ENCODE measurements around the gene NR6A1.

NR6A1 gene

DNA sequence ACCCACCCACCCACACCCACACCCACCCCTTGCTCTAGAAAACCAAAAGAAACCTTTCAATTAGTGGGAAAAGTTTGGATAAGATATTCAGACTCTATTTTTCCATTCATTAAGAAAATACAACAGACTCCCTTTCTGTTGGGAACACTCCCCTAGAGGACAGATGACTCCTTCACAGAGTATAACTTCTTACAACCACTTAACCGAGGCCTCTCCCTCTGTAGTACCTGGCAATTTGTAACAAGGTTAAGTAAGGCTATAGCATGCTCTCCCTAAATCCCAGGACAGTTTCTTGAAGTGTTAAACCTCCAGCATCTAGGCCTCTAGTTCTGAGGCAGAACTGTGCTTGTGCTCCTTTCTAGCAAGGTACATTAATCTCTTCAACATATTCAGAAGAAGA is 188.0 kb downstream of the NR6A1 start:
- in situ Hi-C loops (cut with HindIII; ENCODE audit: low sequenced_read_pairs) = no loop called here
- TF ChIP-seq, protein P1, sequence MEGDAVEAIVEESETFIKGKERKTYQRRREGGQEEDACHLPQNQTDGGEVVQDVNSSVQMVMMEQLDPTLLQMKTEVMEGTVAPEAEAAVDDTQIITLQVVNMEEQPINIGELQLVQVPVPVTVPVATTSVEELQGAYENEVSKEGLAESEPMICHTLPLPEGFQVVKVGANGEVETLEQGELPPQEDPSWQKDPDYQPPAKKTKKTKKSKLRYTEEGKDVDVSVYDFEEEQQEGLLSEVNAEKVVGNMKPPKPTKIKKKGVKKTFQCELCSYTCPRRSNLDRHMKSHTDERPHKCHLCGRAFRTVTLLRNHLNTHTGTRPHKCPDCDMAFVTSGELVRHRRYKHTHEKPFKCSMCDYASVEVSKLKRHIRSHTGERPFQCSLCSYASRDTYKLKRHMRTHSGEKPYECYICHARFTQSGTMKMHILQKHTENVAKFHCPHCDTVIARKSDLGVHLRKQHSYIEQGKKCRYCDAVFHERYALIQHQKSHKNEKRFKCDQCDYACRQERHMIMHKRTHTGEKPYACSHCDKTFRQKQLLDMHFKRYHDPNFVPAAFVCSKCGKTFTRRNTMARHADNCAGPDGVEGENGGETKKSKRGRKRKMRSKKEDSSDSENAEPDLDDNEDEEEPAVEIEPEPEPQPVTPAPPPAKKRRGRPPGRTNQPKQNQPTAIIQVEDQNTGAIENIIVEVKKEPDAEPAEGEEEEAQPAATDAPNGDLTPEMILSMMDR (IDR thresholded peaks at IDR 0.05; ENCODE audit: low read depth, low read length, missing control alignments) = no peak
- DNase-seq (ENCODE audit: low read depth) = no peak
- no peak overlapping the region for H3K4me3 ChIP-seq (ENCODE audit: low read depth, low read length)

DNA sequence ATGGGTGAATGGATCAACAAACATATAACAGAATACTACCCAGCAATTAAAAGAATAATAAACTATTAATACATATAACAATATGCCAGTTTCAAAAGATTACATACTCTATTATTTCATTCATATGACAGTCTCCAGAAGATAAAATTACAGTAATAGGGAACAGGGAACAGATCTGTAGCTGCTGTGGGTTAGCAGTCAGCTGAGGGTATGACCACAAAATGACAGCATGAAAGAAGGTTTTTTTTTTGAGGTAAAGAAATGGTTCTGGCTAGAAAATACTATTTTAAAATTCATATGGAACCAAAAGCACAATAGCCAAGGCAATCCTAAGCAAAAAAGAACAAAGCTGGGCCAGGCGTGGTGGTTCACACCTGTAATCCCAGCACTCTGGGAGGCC is 190.9 kb downstream of the NR6A1 start:
- H3K4me3 ChIP-seq (ENCODE audit: low read depth, low read length) = no peak overlapping the region
- TF ChIP-seq, protein P1 (IDR thresholded peaks at IDR 0.05; ENCODE audit: low read depth, low read length, missing control alignments) = no peak
- in situ Hi-C loops (cut with HindIII; ENCODE audit: low sequenced_read_pairs) = no loop called here
- no peak for DNase-seq (ENCODE audit: low read depth)

DNA sequence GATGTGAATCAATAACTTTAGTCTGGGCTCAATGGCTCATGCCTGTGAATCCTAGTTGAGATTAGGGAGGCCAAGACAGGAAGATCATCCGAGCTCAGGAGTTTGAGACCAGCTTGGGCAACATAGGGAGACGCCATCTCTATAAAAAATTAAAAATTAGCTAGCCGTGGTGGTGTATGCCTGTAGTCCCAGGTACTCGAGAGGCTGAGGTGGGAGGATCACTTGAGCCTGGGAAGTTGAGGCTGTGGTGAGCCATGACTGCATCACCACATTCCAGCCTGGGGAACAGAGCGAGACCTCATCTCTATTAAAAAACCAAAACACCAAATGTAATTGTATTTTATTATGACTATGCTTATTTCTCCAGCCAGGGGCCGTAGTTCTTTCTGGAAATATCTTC is 194.4 kb downstream of the NR6A1 start:
- H3K4me3 ChIP-seq (ENCODE audit: low read depth, low read length) = no peak overlapping the region
- TF ChIP-seq, protein P1 (IDR thresholded peaks at IDR 0.05; ENCODE audit: low read depth, low read length, missing control alignments) = no peak
- in situ Hi-C loops (cut with HindIII; ENCODE audit: low sequenced_read_pairs) = no loop called here
- DNase-seq (ENCODE audit: low read depth) = no peak

DNA sequence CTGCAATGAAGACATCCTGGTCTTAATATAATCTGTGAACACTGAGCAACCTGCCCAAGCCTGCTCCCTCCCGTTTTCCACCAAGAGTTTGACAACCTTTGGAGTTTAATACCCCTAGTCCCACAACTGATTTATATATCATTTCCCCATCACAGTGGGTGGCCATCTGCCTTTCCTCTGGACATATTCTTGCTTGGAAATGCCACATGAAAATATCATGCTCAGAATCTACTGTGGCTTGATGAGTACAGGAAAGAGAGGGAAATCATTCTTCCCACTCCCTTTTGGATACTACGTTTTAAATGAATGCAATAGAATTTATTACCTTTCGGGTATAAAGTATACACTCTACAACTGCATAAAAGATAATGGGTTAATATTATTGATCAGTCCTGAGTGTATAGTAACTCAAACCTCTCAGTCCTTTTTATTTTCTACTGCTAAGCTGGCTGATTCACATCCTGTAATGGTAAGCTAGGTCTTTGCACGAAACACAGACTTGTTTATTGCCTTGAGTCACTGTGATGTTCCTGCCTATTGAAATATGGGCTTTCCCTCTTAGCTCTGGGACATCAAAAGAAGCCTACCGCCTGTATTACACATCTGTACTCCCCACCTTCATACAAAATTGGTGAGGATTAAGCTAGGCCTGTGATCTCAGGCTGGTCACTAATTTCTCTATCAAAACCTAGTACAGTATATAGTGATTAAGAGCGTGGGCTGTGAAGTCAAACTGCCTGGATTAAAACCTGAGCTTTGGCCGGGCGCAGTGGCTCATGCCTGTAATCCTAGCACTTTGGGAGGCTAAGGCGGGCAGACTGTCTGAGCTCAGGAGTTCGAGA is 196.4 kb downstream of the NR6A1 start:
- no peak for DNase-seq (ENCODE audit: low read depth)
- H3K4me3 ChIP-seq (ENCODE audit: low read depth, low read length) = no peak overlapping the region
- TF ChIP-seq, protein P1 (IDR thresholded peaks at IDR 0.05; ENCODE audit: low read depth, low read length, missing control alignments) = no peak
- in situ Hi-C loops (cut with HindIII; ENCODE audit: low sequenced_read_pairs) = no loop called here

DNA sequence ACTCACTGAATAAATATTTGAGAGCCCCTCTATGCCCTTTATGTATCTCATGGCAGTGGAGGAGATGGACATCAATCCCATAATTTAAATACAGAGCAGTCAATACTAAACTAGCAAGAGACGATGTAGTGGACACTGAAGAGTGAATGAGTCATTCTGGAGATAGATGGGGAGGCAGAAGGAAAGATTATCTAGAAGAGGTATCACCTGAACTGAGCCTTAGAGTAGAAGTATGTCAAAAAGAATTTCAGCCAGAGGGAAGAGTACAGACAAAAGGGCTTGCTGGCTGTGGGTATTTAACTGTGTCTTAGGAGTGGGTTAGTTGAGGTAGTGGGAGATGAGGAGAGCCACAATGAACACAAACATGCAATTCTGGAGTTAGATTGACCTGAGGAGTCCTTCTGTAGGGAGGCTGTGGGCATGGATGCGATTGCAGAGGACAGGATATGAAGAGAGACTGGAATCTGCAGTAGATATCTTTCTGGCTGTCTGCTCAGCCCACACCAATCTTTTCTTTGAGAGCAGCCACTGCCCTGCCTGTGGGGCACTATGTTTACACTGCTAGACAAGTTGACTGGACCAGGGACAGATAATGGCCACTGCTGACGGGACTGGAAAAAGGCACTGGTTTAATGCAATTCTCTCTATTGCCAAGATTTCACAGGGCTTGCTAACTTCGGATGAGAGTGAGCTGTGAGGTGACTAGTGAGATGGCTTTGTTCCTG is 200.0 kb downstream of the NR6A1 start:
- in situ Hi-C loops (cut with HindIII; ENCODE audit: low sequenced_read_pairs) = no loop called here
- no peak for DNase-seq (ENCODE audit: low read depth)
- no peak overlapping the region for H3K4me3 ChIP-seq (ENCODE audit: low read depth, low read length)

DNA sequence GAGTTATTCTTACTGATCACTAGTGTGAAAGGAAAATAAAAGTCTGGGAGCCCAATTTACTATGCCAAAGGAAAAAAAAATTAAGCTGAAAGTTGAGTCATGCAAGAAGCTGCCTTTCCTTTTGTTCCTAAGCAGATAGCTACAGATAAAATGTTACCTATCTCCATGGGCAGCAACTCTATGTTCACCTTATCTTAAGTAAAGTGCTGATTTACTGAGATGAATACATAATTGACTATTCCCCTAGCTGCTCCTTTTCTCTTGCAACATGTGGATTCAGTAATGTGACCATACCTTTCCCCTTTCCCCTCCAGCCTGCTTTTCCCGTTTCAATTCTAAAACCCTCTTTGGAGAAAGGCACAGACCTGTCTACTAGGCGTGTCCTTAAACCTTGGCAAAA is 201.2 kb downstream of the NR6A1 start:
- TF ChIP-seq, protein P1 (IDR thresholded peaks at IDR 0.05; ENCODE audit: low read depth, low read length, missing control alignments) = no peak
- H3K4me3 ChIP-seq (ENCODE audit: low read depth, low read length) = no peak overlapping the region
- DNase-seq (ENCODE audit: low read depth) = no peak
- in situ Hi-C loops (cut with HindIII; ENCODE audit: low sequenced_read_pairs) = no loop called here

More for the DNA sequence above, 200.0 kb downstream of the NR6A1 start:
- TF ChIP-seq, protein P1 (IDR thresholded peaks at IDR 0.05; ENCODE audit: low read depth, low read length, missing control alignments) = no peak

Data from astrocyte of the cerebellum (primary cell).